GM11168 (cell line): ENCODE data around the gene SIRT3.

Source experiments
- in situ Hi-C: fragments of 300-500 bp; cut with MboI; formaldehyde crosslinking; loops from one replicate; pipeline ENCODE4 v1.12.0; 2022; ENCODE audit warnings: low sequenced_read_pairs; ENCODE audit not compliant: unreplicated experiment

Gene SIRT3

DNA sequence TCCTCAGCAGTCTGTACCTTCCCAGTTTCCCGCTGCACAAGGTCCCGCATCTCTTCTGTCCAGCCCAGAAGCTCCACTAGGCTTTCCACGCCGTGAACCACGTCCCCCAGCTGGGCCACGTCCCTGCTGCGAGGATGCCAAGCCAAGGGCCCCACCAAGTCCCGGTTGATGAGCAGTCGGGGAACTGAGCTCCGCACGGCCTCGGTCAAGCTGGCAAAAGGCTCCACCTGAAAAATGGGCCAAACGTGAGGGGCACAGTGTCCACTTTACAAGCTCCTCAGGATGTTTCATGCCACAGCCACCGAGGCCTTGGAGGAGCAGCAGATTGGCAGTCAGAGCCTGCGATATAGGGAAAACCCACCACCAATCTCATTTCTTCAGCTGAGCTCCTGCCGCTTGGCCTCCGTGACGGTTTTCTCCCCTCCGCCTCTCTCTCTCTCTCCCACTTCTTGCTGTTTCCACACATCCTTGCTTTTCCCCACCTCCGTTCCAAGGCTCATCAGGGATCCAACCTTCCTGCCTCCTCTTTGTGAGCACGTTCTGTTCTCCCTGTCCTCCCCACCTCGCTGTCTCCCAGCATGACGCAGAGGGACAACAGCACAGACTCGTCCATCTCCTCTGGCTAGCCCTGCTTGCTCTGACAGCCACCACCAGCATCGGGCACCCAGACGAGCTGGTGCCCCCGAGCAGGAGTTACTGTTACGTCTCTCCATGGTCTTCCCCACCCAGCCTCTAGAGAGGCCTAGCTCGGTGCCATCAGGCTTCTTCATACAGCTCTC lies 17.1 kb downstream of the SIRT3 start:
- in situ Hi-C loops: loop anchor here (10.0 kb wide), 1 partner anchor 546 kb away; no protein-coding TSS in a partner anchor

DNA sequence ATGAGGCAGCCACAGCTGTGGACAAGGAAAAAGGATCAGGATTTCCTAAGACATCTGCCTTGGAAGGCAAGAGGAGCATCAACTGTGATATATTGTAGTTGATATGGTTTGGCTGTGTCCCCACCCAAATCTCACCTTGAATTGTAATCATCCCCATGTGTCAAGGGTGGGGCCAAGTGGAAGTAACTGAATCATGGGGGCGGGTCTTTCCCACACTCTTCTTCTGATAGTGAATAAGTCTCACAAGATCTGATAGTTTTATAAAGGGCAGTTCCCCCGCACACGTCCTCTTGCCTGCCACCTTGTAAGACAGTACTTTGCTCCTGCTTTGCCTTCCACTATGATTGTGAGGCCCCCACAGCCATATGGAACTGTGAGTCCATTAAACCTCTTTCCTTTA lies 18.4 kb downstream of the SIRT3 start:
- in situ Hi-C loops: loop anchor here (10.0 kb wide), 1 partner anchor 547 kb away; no protein-coding TSS in a partner anchor

DNA sequence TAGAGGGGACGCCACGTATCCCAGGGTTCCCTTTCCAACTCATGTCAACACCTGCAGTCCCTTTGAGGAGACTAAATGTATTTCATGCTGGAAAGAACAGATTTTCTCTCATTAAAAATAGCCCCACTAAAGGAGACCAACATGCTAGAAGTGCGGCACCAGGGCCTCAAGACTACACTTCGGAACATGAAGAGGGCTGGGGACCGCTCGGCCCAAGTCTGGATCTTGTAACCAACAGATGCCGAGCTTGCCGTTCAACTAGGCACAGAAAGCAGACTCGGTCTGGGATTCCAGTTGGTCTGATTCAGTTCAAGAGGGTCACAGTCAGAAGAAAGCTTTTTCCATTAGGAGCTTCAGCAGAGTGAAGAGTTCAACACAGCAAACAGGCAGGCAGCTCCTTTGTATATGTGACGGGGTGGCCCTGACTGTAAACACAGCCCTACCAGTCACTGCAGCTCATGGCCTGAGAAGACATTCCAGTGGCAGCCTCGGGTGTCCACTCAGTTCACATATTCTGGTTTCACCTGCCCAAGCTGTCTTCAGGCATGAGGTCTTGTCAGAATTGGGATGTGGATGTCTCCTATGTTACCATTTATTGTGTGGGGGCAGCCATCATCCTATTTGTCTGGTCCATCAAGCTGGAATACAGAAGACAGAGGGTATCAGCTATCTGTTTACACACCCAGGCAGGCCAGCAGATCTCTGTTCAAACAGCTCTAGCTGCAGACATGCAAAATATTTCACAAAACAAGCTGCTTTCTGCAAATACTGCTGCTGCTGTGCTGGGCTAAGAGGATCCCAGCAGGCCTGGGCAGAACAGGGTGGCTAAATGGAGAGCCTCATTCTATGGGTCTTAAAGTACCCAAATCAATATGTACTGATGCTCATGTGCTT lies 19.8 kb downstream of the SIRT3 start:
- in situ Hi-C loops: loop anchor here (10.0 kb wide), 1 partner anchor 548 kb away; no protein-coding TSS in a partner anchor

DNA sequence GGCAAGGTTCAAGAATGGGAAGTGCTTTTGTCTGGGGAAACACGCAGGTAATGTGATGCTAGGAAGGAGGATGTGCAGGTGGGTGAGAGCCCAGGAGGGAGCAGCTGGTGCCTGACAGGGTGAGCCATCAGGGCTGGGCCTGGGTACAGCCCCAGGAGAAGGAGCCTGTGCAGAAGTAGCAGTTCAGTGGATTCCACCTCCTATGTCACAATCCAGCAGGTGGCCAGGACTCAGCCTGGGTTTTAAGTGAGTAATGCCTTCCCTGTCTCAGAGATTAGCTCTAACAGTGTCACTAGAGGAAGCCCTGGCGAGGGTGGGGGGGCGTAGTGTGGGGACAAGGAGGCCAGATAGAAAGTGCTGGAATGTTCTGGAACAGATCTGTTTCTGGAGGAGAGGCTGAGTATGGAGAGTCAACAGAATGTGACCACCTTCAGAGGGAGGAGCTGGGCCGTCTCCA lies 20.5 kb downstream of the SIRT3 start:
- in situ Hi-C loops: loop anchor here (10.0 kb wide), 1 partner anchor 549 kb away; no protein-coding TSS in a partner anchor

- in situ Hi-C loops: loop anchor here (10.0 kb wide), 1 partner anchor 551 kb away; no protein-coding TSS in a partner anchor
These were observed 22.1 kb downstream of the SIRT3 start for GRCh38 chr11:214083-214482.

- in situ Hi-C loops: loop anchor here (10.0 kb wide), 1 partner anchor 552 kb away; no protein-coding TSS in a partner anchor
These were observed 23.0 kb downstream of the SIRT3 start for GRCh38 chr11:213111-213510.

GRCh38 chr11:212150-213100 lies 23.7 kb downstream of the SIRT3 start:
- in situ Hi-C loops: loop anchor here (10.0 kb wide), 1 partner anchor 552 kb away; no protein-coding TSS in a partner anchor

- in situ Hi-C loops: loop anchor here (10.0 kb wide), 1 partner anchor 553 kb away; no protein-coding TSS in a partner anchor
These were observed 24.4 kb downstream of the SIRT3 start for GRCh38 chr11:211741-212140.

- in situ Hi-C loops: loop anchor here (10.0 kb wide), 1 partner anchor 554 kb away; no protein-coding TSS in a partner anchor
These were observed 24.8 kb downstream of the SIRT3 start for GRCh38 chr11:211295-211694.

GRCh38 chr11:210803-211180 lies 25.4 kb downstream of the SIRT3 start:
- in situ Hi-C loops: loop anchor here (10.0 kb wide), 1 partner anchor 554 kb away; no protein-coding TSS in a partner anchor

- in situ Hi-C loops: loop anchor here (10.0 kb wide), 1 partner anchor 555 kb away; no protein-coding TSS in a partner anchor
These were observed 25.9 kb downstream of the SIRT3 start for GRCh38 chr11:210122-210802.

DNA sequence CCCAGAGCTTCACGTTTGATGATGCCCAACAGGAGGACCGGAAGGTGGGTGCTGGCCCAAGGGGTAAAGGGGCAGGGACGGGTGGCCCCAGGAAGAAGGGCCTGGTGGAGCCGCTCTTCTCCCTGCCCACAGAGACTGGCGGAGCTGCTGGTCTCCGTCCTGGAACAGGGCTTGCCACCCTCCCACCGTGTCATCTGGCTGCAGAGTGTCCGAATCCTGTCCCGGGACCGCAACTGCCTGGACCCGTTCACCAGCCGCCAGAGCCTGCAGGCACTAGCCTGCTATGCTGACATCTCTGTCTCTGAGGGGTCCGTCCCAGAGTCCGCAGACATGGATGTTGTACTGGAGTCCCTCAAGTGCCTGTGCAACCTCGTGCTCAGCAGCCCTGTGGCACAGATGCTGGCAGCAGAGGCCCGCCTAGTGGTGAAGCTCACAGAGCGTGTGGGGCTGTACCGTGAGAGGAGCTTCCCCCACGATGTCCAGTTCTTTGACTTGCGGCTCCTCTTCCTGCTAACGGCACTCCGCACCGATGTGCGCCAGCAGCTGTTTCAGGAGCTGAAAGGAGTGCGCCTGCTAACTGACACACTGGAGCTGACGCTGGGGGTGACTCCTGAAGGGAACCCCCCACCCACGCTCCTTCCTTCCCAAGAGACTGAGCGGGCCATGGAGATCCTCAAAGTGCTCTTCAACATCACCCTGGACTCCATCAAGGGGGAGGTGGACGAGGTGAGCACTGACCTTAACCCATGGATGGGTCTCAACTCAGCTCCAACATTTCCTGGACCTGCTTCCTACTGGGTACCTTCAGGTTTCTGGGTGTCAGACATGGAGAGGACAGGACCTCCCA lies 26.6 kb downstream of the SIRT3 start:
- in situ Hi-C loops: loop anchor here (5.0 to 10.0 kb wide), 2 partner anchors 148 to 555 kb away; no protein-coding TSS in a partner anchor

DNA sequence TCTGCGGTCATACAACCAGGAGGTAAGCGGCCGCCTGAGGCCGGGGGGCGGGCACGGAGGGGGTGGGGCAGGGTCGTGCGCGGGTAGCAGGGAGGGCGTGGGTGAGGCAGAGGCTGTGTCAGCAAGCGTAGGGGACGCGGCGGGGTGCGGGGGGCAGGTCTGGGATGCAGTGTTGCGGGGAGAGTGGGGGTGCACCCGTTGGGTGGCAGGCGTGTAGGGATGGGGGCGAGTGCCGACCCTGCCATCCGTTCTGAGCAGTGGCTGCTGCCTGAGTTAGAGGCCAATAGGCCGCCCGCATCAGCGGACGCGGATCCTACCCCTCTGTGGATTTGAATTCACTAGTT lies 27.3 kb downstream of the SIRT3 start:
- in situ Hi-C loops: loop anchor here (5.0 kb wide), 1 partner anchor 148 kb away; no protein-coding TSS in a partner anchor

- in situ Hi-C loops: loop anchor here (5.0 kb wide), 1 partner anchor 149 kb away; no protein-coding TSS in a partner anchor
These were observed 27.8 kb downstream of the SIRT3 start for GRCh38 chr11:208181-208916.

DNA sequence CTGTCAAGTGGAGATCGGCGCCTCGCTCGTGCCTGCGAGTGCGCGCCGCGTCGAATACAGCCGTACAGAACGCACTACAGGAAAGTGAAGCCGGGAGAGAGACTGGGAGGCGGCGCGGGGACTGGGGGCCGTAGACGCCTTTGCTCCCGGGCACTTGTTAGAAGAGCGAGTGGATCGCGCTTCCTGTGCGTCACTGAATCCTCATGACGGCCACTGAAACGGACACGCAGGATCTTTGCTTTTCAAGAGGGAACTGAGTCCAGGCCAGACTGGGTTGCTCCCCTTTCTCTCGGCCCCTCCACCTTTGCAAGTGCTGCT lies 28.3 kb downstream of the SIRT3 start:
- in situ Hi-C loops: loop anchor here (5.0 kb wide), 1 partner anchor 149 kb away; no protein-coding TSS in a partner anchor

- in situ Hi-C loops: loop anchor here (5.0 kb wide), 1 partner anchor 150 kb away; no protein-coding TSS in a partner anchor
These were observed 28.8 kb downstream of the SIRT3 start, which contains the start of the genes BET1L and RIC8A for GRCh38 chr11:207208-207862. Gene BET1L (minus strand): TSS chr11:207399. CDS start chr11:207321, 78 bp downstream. Gene RIC8A (plus strand): TSS chr11:207708. CDS start chr11:208855, 1,147 bp downstream.
